Activated T-cell treated with anti-CD3 and anti-CD28 coated beads for 48 hours (primary cell): ENCODE data around the gene SPSB1.

Source experiments
- DNase-seq: peaks from one replicate; pipeline ENCODE4 v3.0.0-alpha.2; 2020; ENCODE audit warnings: low read depth

Gene SPSB1

DNA sequence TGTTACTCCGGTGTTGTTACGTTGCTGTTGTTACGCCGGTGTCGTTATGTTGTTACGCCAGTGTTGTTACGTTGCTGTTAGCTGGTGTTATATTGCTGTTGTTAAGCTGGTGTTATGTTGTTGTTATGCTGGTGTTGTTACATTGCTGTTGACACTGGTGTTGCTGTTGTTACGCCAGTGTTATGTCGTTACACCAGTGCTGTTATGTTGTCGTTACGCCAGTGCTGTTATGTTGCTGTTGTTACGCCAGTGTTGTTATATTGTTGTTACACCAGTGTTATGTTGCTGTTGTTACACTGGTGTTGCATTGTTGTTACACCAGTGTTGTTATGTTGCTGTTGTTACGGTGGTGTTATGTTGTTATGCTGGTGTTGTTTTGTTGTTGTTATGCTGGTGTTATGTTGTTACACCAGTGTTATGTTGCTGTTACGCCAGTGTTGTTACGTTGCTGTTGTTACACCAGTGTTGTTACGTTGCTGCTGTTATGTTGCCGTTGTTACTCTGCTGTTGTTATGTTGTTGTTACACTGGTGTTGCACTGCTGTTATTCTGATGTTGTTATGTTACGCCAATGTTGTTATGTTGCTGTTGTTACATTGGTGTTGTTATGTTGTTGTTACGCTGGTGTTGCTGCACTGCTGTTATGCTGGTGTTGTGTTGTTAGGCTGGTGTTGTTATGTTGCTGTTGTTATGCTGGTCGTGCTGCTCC lies 32.5 kb upstream of the SPSB1 start:
- DNase-seq: no peak

DNA sequence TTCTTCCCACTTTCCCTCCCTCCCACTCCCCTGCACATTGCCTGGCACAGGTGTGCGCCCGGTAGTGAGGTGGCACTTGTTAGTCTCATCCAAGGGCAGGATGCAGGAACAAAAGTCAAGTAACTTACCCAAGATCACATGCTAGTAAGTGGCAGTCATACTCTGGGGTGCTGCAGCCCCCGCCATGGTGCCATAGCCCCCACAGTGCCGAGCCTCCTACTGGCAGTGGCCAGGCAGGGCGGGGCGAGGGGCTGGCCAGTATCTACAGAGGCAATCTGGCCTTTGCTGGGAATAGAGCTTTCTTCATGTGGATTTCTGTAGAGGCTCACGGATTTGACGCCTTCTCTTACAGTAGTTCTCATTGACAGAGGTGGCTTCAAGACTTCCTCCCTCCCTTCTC lies 31.2 kb upstream of the SPSB1 start:
- DNase-seq: no peak

DNA sequence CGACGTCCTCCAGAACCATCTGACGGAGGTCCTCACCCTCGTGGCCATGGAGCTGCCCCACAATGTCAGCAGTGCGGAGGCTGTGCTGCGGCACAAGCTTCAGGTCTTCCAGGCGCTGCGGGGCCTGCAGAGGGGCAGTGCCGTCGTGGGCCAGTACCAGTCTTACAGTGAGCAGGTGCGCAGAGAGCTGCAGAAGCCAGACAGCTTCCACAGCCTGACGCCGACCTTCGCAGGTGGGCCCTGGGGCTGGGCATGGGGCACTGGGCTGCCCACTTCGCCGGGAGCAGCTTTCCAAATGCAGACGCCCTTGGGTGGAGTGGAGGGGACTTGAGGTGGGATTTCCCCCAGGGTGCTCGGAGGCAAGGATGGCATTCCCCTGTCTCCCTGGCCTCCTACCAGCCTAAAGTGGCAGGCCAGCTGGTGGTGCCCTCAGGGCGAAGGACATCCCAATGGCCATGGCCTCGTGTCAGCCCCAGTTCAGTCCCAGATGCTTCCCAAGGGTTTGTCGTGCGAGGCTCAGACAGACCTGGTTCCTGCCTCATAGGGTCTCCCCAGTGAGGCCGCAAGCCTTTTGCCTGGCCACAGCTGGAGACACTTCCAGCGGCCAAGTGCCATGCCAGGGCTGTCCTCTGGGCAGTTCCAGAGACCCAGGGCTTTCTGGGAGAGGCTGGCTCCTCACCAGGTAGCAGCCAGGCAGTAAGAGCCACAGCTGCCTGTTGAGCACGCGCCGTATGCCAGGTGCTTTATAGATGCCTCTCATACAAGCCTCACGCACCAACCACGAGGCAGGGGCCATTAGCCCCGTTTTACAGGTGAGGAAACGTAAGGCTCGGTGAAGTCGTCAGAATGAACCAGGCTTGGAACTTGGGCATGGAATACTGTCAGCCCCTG lies 30.4 kb upstream of the SPSB1 start:
- DNase-seq: no peak

DNA sequence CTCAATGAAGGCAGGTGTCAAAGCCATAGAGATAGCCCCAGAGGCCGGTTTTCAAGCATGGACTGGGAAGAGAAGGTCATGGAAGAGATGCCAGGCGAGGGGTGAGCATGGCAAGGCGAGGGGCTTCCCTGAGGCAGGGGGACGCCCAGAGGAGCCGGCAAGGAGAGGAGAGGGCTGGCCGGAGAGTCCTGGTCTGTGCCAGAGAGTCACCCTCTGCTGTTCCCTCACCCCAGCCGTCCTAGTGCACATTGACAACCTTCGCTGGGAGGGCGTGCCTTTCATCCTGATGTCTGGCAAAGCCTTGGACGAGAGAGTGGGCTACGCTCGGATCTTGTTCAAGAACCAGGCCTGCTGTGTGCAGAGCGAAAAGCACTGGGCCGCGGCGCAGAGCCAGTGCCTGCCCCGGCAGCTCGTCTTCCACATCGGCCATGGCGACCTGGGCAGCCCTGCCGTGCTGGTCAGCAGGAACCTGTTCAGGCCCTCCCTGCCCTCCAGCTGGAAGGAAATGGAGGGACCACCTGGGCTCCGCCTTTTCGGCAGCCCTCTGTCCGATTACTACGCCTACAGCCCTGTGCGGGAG lies 29.3 kb upstream of the SPSB1 start:
- no peak for DNase-seq

DNA sequence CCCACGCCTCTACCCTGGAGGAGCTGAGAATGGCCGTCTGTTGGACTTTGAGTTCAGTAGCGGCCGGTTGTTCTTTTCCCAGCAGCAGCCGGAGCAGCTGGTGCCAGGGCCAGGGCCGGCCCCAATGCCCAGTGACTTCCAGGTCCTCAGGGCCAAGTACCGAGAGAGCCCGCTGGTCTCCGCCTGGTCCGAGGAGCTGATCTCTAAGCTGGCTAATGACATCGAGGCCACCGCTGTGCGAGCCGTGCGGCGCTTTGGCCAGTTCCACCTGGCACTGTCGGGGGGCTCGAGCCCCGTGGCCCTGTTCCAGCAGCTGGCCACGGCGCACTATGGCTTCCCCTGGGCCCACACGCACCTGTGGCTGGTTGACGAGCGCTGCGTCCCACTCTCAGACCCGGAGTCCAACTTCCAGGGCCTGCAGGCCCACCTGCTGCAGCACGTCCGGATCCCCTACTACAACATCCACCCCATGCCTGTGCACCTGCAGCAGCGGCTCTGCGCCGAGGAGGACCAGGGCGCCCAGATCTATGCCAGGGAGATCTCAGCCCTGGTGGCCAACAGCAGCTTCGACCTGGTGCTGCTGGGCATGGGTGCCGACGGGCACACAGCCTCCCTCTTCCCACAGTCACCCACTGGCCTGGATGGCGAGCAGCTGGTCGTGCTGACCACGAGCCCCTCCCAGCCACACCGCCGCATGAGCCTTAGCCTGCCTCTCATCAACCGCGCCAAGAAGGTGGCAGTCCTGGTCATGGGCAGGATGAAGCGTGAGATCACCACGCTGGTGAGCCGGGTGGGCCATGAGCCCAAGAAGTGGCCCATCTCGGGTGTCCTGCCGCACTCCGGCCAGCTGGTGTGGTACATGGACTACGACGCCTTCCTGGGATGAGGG lies 28.5 kb upstream of the SPSB1 start:
- no peak for DNase-seq

DNA sequence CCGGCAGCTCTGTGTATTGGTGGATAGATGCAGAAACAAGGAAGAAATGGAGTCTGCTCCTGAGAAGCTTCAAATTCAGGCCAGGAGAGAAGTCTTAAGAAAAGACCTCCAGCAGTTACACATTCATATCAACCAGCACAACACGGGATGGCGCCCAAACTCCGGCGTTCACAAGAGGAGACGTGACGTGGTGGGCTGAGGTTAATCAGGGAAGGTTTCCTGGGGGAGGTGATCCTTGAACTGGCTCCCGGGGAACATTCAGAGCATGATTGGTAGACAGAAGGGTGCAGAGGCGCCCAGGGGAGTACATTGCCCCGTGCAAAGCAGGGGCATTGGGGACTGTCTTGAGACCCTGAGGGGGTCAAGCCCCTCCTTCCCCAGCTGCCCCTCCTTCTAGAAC lies 27.7 kb upstream of the SPSB1 start:
- no peak for DNase-seq

DNA sequence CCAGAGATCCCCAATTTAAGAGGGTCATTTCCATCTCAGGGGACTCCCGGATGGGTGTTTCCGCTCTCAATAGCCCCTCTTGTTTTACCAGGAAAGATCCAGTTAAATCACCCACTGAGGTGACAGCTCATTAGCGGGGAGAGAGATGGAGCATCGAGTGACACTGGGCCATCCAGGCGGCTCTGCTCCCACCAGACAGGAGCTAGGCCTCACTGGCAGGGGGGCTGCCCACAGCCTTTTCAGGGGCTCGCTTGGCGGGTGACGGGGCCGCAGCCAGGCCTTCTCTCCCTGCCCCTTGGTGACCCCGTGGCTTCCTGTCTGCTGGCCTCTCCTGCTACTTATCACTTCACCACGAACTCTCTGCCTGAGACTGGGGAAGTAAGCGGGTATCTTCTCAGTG lies 26.7 kb upstream of the SPSB1 start:
- no peak for DNase-seq

DNA sequence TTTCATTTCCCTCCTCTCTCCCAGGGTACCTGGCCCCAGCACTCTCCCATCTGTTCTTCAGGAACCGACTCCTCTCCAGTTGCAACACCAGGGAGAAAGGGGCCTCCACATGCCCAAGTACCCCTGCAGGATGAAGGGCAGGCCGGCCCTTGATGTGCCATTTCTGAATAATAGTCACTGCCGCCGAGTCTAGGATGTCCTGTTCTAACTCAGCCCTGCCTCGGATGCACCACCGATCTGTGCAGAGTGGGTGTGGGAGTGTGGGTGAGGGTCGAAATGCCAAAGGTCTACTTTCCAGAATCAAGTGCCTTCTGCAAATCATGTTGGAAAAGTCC lies 25.4 kb upstream of the SPSB1 start:
- no peak for DNase-seq

DNA sequence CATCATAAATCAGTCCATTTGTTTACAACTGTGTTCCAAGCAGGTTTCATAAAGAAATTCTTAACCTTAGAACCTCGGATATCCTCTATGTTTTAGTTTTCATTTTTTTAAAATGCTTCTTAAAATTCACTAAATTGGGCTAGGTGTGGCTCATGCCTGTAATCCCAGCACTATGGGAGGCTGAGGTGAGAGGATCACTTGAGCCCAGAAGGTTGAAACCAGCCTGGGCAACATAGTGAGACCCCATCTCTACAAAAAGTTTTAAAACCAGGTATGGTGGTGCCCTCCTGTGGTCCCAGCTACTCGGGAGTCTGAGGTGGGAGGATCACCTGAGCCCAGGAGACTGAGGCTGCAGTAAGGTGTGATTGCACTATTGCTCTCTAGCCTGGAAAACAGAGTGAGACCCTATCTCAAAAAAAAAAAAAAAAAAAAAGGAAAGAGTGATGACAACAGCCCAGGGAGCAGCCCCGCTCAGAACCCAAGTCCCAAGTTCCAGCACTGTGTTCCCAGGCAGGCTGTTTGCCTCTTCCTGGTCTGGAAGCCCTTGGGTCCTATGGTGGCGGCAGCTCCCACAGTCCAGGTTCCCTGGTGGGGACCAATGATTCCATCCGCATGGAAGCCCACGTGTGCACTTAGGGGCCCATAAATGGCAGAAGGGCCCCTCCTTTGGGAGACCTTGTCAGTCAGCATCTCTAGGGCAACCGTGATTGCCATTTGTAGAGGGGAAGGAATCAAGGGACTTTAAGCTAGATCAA lies 24.7 kb upstream of the SPSB1 start:
- DNase-seq: no peak

DNA sequence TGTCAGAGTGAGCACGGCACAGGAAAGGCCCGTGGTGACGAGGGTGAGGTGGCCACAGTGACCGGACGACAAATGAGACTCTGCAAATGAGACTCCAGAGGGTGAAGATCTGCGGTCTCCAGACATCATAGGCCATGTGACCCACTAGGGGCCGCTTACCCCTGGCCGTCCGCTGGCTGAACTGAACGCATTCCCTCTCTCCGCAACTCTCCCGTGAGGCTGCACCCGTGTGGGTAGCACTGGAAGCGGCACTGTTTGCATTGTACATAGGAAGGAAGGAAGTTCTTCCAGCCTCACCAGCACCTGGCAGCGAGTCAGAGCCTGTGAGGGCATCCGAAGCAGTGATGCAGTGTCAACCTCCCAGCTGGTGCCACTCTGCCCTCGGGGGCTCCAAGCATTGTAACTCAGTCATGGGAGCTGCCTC lies 23.6 kb upstream of the SPSB1 start:
- DNase-seq: no peak

DNA sequence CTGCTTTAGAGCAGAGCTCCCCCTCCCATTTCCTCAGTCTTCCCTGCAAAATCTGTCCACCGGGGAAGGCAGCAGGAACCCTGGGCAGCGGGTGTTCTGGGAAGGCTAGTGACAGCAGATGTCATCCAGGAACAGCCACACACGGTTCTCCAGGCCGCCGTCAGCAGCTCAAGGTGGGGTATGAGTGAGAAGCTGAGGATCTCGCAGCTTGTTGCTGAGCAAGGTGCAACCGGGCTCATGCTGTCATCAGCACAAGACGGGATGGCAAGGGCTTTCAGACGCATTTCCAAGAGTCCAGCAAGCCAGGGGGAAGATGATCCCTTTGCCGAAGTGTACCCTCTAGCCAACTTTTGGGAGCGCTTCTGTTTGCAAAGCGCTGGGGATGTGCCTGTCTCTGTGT lies 23.0 kb upstream of the SPSB1 start:
- DNase-seq: no peak

DNA sequence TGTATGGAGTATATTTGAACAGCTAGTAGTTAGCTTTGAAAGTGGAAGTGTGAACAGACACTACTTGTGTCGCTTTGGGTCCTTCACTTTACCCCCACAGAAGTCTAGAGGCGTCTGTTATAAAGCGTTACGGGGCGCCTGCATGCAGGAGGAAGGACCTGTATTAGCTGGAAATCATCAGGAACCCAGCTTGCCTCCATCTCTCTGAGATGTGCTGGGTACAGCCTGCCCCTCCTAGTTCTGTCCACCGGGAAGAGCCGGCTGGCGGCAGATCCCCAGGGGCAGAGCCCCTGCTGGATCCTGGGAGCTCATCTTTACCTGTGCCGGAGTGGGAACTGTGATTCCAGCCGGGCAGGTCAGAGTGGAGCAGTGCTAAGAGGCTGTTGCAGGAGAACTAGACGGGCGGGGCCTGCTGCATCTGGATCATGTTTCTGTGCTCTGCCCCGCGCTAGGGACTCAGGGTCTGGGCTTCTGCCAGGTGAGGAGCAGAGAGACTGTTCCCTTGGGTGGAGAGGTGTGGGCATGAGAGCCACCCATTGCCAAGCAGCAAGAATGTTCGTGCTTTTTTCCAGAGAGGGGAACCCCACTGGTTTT lies 22.3 kb upstream of the SPSB1 start:
- no peak for DNase-seq

DNA sequence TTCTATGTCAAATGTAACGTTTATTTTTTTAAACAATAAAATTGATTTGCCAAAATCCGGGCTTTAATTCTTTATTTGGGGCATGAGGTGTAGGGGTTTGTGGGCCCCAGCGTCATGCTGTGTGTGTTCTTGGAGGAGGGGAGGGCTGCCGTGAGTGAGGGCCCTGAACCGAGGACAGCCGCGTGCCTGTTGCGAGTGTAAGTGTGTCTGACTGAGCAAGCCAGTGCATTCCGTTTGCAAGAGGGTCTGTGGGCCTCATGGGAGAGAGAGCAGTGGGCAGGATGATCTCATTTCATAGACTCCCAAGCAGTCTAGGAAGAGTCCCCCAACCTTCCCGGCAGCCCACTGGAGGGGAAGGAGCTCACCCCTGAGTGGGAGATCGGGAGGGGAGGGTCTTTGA lies 21.4 kb upstream of the SPSB1 start:
- no peak for DNase-seq

DNA sequence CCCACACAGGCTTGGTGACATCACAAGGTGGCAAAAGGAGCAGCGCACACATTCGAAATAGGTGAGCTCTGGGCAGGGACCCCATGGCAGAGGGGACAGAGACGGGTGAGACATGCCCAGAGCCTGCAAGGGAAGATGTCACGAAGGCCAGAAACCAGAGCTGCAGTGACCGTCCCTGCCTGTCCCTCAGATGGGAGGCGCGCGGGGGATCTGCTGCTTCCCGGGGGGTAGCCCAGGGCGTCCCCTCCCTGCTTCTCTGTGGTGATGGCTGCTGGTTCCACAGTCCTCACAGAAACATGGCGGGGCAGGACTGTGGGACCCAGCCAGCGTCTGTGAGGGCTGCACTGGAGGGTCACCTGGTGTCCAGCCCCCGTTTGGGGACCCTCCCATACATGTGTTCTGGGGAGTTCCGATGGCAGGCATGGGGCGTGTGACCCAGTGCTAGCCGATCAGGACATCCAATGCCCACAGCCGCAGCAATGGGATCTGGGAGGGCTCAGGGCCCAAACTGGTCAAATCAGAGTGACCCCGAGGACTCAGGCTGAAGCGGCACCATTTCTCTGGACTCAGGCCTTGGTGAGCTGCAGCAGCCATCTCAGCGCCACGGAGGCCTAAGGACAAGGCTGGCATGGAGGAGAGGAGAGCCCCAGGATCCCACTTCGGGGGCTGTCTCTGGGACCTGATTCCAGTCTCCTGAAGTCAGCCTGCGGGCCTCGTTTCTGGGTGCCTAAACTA lies 20.7 kb upstream of the SPSB1 start:
- no peak for DNase-seq

DNA sequence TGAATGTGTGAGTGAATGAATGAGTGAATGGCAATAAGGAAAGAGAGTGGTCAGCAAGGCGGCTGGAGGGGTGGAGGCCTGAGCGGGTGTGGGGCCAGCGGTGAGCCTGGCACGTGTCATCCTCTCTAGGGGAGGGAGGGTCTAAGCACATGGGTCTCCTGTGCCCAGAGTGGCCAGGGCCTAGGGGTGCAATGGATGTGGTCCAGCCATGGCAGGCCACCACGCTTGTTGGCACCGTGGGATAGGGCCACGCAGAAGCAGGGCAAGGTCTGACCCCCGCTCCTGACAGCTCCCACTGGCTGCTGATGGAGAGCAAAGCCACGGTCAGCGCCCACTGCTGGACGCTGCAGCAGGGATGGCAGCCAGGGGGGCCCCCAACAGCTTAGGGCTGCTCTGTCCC lies 19.5 kb upstream of the SPSB1 start:
- no peak for DNase-seq

DNA sequence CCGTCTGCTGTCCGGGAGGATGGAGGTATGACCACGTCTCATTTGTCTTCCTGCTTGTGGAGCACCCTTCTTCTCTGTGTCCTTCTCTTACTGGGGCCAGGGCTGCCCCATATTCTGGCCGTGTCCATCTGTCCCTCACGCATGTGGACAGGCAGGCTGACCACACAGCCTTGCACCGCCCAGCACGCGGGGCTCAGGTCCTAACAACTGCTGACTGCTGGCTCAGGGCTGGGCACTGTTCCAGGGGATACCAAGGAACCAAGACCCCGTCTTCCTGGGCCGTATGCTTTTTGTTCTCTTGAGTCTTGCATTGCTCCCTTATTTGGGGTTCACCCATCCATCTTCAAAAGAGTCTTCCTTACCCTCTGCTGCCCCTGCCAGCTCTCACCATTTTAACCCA lies 17.5 kb upstream of the SPSB1 start:
- no peak for DNase-seq

DNA sequence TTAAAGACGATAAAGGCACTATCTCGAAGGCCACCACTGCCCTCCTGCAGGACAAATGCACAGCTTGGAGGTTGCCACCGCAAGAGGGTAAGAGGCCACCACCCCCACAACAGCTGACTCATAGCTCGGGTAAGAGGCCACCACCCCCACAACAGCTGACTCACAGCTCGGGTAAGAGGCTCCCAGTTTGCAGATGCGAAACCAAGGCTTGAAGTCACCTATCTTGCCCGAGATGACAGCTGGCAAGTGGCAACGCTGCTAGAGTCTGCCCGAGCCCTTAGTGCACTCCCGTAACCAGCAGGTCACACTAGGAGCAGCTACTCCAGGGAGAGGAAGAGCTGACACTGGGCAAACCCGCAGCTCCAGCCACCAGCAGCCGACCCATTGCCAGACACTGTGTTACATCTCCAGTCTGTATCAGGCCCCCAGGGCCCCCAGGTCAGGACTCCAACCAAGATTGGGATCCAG lies 17.1 kb upstream of the SPSB1 start:
- DNase-seq: peak; percentile 79

DNA sequence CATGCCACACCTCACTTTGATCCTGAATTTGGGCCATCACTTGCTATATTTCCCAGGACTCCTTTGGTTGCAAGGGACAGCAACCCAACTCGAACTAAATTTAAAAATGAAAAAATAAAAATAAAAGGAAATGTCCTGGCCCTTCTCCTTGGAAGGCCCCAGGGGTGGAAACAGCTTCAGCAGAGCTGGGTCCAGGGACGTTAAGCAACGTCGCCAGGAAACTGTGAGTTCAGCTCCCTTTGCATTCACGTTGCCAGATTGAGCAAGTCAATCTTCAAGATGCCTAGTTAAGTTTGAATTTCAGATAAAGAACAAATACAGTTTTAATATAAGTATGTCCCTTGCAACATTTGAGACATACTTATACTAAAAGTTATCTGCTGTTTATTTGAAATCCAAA lies 14.6 kb upstream of the SPSB1 start:
- no peak for DNase-seq

DNA sequence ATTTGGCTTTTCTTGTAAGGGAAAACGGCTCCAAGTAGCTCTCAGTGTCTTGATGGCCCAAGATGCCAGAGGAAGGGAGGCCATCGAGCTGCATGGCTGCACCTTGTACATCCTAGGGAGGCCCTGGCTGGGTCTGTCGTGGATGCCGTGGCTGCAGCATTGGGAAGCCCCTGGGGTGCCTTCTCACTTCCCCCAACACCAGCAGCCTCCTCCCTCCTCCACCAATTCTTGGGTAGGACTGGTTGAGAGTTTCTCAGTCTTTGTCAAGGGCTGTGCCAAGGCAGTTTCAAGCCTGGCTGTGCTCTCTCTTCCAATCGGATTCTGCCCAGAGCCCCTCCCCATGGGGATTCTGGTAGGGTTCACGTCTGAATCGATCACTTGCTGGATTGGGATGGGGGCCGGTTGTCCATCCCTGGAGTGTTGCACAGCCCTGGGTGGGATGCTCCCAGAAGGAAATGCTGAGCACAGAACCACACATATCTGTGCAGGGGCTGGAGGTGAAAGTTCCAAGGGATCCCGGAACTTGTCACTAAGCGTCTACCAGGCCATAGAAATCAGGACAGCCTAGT lies 14.0 kb upstream of the SPSB1 start:
- no peak for DNase-seq
